ENCODE data around the gene PRKAG2.

Gene PRKAG2

GRCh38 chr7:151861881-151862280 is 15.0 kb downstream of the PRKAG2 start:
- DNase-seq (ENCODE audit: low read depth in 2 of 2), result no peak
- H3K4me3 ChIP-seq (replicated peaks in 1 of 2; ENCODE audit: low read depth in 2 of 2, low read length in 2 of 2), result no peak overlapping the region
- TF ChIP-seq CTCF (IDR thresholded peaks at IDR 0.05; ENCODE audit: low read depth, low read length), result no peak

- no peak for DNase-seq (ENCODE audit: low read depth in 2 of 2)
- no peak overlapping the region for H3K4me3 ChIP-seq (replicated peaks in 1 of 2; ENCODE audit: low read depth in 2 of 2, low read length in 2 of 2)
- no peak for TF ChIP-seq CTCF (IDR thresholded peaks at IDR 0.05; ENCODE audit: low read depth, low read length)
Measured at GRCh38 chr7:151860771-151861170, 16.1 kb downstream of the PRKAG2 start.

GRCh38 chr7:151859948-151860685 is 16.8 kb downstream of the PRKAG2 start:
- no peak for TF ChIP-seq CTCF (IDR thresholded peaks at IDR 0.05; ENCODE audit: low read depth, low read length)
- no peak overlapping the region for H3K4me3 ChIP-seq (replicated peaks in 1 of 2; ENCODE audit: low read depth in 2 of 2, low read length in 2 of 2)
- DNase-seq (ENCODE audit: low read depth in 2 of 2), result no peak

GRCh38 chr7:151859111-151859947 is 17.6 kb downstream of the PRKAG2 start:
- no peak for TF ChIP-seq CTCF (IDR thresholded peaks at IDR 0.05; ENCODE audit: low read depth, low read length)
- no peak for DNase-seq (ENCODE audit: low read depth in 2 of 2)
- no peak overlapping the region for H3K4me3 ChIP-seq (replicated peaks in 1 of 2; ENCODE audit: low read depth in 2 of 2, low read length in 2 of 2)

- DNase-seq (ENCODE audit: low read depth in 2 of 2), result no peak
- TF ChIP-seq CTCF (IDR thresholded peaks at IDR 0.05; ENCODE audit: low read depth, low read length), result no peak
- H3K4me3 ChIP-seq (replicated peaks in 1 of 2; ENCODE audit: low read depth in 2 of 2, low read length in 2 of 2), result no peak overlapping the region
Measured at GRCh38 chr7:151858456-151858855, 18.5 kb downstream of the PRKAG2 start.

GRCh38 chr7:151857866-151858450 is 19.0 kb downstream of the PRKAG2 start:
- H3K4me3 ChIP-seq (replicated peaks in 1 of 2; ENCODE audit: low read depth in 2 of 2, low read length in 2 of 2), result no peak overlapping the region
- DNase-seq (ENCODE audit: low read depth in 2 of 2), result no peak
- no peak for TF ChIP-seq CTCF (IDR thresholded peaks at IDR 0.05; ENCODE audit: low read depth, low read length)
